Osteoblast (primary cell): Measurements from ENCODE around the gene MAMSTR. TPM values are rescaled to one million over a fixed set of nuclear protein-coding genes. Genes with fewer than 3 reads are reported as not detected.

ENCODE experiments used
- DNase-seq: peaks from one replicate; pipeline ENCODE4 v3.0.0; 2011; ENCODE audit warnings: low spot score, mixed read lengths; ENCODE audit not compliant: insufficient read length; ENCODE audit errors: missing footprints
- H2AFZ ChIP-seq: 2 replicates; pipeline ENCODE4 v1.6.0; 2011; ENCODE audit warnings: mild to moderate bottlenecking, low read length
- H3K27ac ChIP-seq: 2 replicates; pipeline ENCODE4 v1.5.1; 2011; ENCODE audit warnings: mild to moderate bottlenecking, low read depth, low read length, moderate library complexity
- H3K27me3 ChIP-seq: 2 replicates; pipeline ENCODE4 v1.6.0; 2012; ENCODE audit warnings: mild to moderate bottlenecking, control low read depth, inconsistent platforms, low read length, moderate library complexity; ENCODE audit not compliant: insufficient read depth
- H3K36me3 ChIP-seq: 2 replicates; pipeline ENCODE4 v1.5.1; 2011; ENCODE audit warnings: mild to moderate bottlenecking, low read length, control low read depth, moderate library complexity; ENCODE audit not compliant: insufficient read depth
- H3K4me1 ChIP-seq: 2 replicates; pipeline ENCODE4 v1.5.1; 2011; ENCODE audit warnings: mild to moderate bottlenecking, low read length, control low read depth, moderate library complexity; ENCODE audit not compliant: insufficient read depth
- H3K4me2 ChIP-seq: 2 replicates; pipeline ENCODE4 v1.6.0; 2011; ENCODE audit warnings: mild to moderate bottlenecking, low read length; ENCODE audit not compliant: insufficient read depth
- H3K4me3 ChIP-seq: fragments of 200-600 bp; sonication (generic); 3 replicates; pipeline ENCODE4 v1.5.1; 2012; ENCODE audit warnings: mild to moderate bottlenecking, low read length, inconsistent platforms; ENCODE audit not compliant: insufficient read depth
- H3K79me2 ChIP-seq: 2 replicates; pipeline ENCODE4 v1.6.0; 2012; ENCODE audit warnings: mild to moderate bottlenecking, low read length, control low read depth, inconsistent platforms; ENCODE audit not compliant: insufficient read depth
- H3K9me3 ChIP-seq: 2 replicates; pipeline ENCODE4 v1.5.1; 2011; ENCODE audit warnings: low read depth, low read length, control low read depth
- H4K20me1 ChIP-seq: 2 replicates; pipeline ENCODE4 v1.6.0; 2012; ENCODE audit warnings: mild to moderate bottlenecking, low read length, control low read depth; ENCODE audit not compliant: insufficient read depth
- total RNA-seq: library from RNA; depleted of rRNA; stranded (reverse); fragments of >200 nt; gene quantifications from 2 replicates; pipeline ENCODE4 v1.2.3, GENCODE V29; 2012
- TF ChIP-seq, protein P1 (sequence below): IDR thresholded peaks from 2 replicates; pipeline ENCODE4 v1.5.1; 2011; ENCODE audit warnings: mild to moderate bottlenecking, low read depth, low read length, moderate library complexity; ENCODE audit errors: extremely low read depth

MAMSTR gene
- total RNA-seq, 1 donor: 0.36 TPM

GRCh38 chr19:48756212-48756611, 36.7 kb upstream of the MAMSTR start:
- H3K27ac ChIP-seq: no peak overlapping the region
- H3K4me1 ChIP-seq: no peaks in the 10 kb centered on the region
- H4K20me1 ChIP-seq: no peaks in the 10 kb centered on the region
- no peaks in the 10 kb centered on the region for H3K9me3 ChIP-seq
- no peak overlapping the region for H3K4me3 ChIP-seq
- no peak overlapping the region for H2AFZ ChIP-seq
- DNase-seq: no peak
- H3K79me2 ChIP-seq: no peaks in the 10 kb centered on the region
- H3K4me2 ChIP-seq: no peak overlapping the region
- peaks cover 30% of the 10 kb centered on the region for H3K27me3 ChIP-seq
- TF ChIP-seq, protein P1, sequence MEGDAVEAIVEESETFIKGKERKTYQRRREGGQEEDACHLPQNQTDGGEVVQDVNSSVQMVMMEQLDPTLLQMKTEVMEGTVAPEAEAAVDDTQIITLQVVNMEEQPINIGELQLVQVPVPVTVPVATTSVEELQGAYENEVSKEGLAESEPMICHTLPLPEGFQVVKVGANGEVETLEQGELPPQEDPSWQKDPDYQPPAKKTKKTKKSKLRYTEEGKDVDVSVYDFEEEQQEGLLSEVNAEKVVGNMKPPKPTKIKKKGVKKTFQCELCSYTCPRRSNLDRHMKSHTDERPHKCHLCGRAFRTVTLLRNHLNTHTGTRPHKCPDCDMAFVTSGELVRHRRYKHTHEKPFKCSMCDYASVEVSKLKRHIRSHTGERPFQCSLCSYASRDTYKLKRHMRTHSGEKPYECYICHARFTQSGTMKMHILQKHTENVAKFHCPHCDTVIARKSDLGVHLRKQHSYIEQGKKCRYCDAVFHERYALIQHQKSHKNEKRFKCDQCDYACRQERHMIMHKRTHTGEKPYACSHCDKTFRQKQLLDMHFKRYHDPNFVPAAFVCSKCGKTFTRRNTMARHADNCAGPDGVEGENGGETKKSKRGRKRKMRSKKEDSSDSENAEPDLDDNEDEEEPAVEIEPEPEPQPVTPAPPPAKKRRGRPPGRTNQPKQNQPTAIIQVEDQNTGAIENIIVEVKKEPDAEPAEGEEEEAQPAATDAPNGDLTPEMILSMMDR: no peak
- H3K36me3 ChIP-seq: no peaks in the 10 kb centered on the region

GRCh38 chr19:48755787-48756186, 36.3 kb upstream of the MAMSTR start:
- no peak overlapping the region for H3K4me2 ChIP-seq
- TF ChIP-seq, protein P1: no peak
- H3K79me2 ChIP-seq: no peaks in the 10 kb centered on the region
- no peaks in the 10 kb centered on the region for H3K4me1 ChIP-seq
- H3K27ac ChIP-seq: no peak overlapping the region
- peak; percentile 56 for DNase-seq
- no peaks in the 10 kb centered on the region for H3K9me3 ChIP-seq
- H4K20me1 ChIP-seq: no peaks in the 10 kb centered on the region
- no peaks in the 10 kb centered on the region for H3K36me3 ChIP-seq
- peaks cover 30% of the 10 kb centered on the region for H3K27me3 ChIP-seq
- H3K4me3 ChIP-seq: no peak overlapping the region
- no peak overlapping the region for H2AFZ ChIP-seq

- DNase-seq: peak; percentile 44
- Histone ChIP-seq H3K4me3 (no peak within 1 kb of the TSS), H3K4me1 (no peaks in the 10 kb centered on the region), H3K79me2 (no peaks in the 10 kb centered on the region), H2AFZ (no peak within 1 kb of the TSS), H3K9me3 (no peaks in the 10 kb centered on the region), H3K27me3 (peaks cover 30% of the 10 kb centered on the region), H4K20me1 (no peaks in the 10 kb centered on the region), H3K27ac (no peak within 1 kb of the TSS), H3K4me2 (no peak within 1 kb of the TSS), H3K36me3 (no peaks in the 10 kb centered on the region)
- TF ChIP-seq, protein P1: no peak
Observed at GRCh38 chr19:48755084-48755641, 35.6 kb upstream of the MAMSTR start, which contains the start of gene FGF21. FGF21 (plus strand) TSS chr19:48755524; CDS start chr19:48756237, 713 bp downstream.

GRCh38 chr19:48752496-48753365, 33.2 kb upstream of the MAMSTR start, which contains the start of gene FUT1:
FUT1 (minus strand) TSS chr19:48752641; CDS start chr19:48751281, 1,360 bp downstream.
- peak; percentile 82 for DNase-seq
- TF ChIP-seq, protein P1: no peak
- no peak within 1 kb of the TSS for H2AFZ ChIP-seq
- H3K4me3 ChIP-seq: no peak within 1 kb of the TSS
- no peaks in the 10 kb centered on the region for H3K79me2 ChIP-seq
- H3K4me2 ChIP-seq: no peak within 1 kb of the TSS
- no peaks in the 10 kb centered on the region for H3K36me3 ChIP-seq
- H3K27me3 ChIP-seq: peaks cover 40% of the 10 kb centered on the region
- H3K27ac ChIP-seq: no peak within 1 kb of the TSS
- no peaks in the 10 kb centered on the region for H4K20me1 ChIP-seq
- H3K9me3 ChIP-seq: no peaks in the 10 kb centered on the region
- H3K4me1 ChIP-seq: no peaks in the 10 kb centered on the region
